K562 (cell line): ENCODE data around the gene TMEM25. TPM values are rescaled to one million over a fixed set of nuclear protein-coding genes. Genes with fewer than 3 reads are reported as not detected.

Source experiments
- ARNT ChIP-seq, 2 experiments: fragments of 450-650 bp; IDR thresholded peaks; 2 replicates each; pipeline ENCODE4 v1.6.1; 2016; ENCODE audit warnings: mild to moderate bottlenecking in 1 of 2
- BDP1 ChIP-seq: IDR thresholded peaks from 3 replicates; pipeline ENCODE4 v1.6.1; 2011; ENCODE audit not compliant: insufficient read length, insufficient read depth
- CBFA2T3 ChIP-seq: fragments of 450-650 bp; IDR thresholded peaks from 2 replicates; pipeline ENCODE4 v1.6.1; 2017
- CSDE1 ChIP-seq, 2 experiments: fragments of 450-650 bp; IDR thresholded peaks; 2 replicates each; pipeline ENCODE4 v1.6.1; 2016; ENCODE audit warnings: mild to moderate bottlenecking in 1 of 2
- CUX1 ChIP-seq: fragments of 200-800 bp; sonication (Bioruptor generic); IDR thresholded peaks from 2 replicates; pipeline ENCODE4 v1.6.1; 2016; ENCODE audit warnings: missing genetic modification characterization, missing compliant biosample characterization
- CXXC5 ChIP-seq: fragments of 250-450 bp; sonication (Bioruptor Pico); IDR thresholded peaks from 2 replicates; pipeline ENCODE4 v1.8.0; 2022; ENCODE audit warnings: inconsistent platforms, mild to moderate bottlenecking, moderate library complexity
- EWSR1 ChIP-seq: fragments of 450-650 bp; IDR thresholded peaks from 2 replicates; pipeline ENCODE4 v1.6.1; 2018; ENCODE audit warnings: borderline replicate concordance, mild to moderate bottlenecking, low read depth, moderate library complexity; ENCODE audit not compliant: partially characterized antibody
- IRF9 ChIP-seq: fragments of 450-650 bp; IDR thresholded peaks from 2 replicates; pipeline ENCODE4 v1.6.1; 2016; ENCODE audit warnings: missing biosample characterization, missing genetic modification characterization
- LEF1 ChIP-seq: fragments of 450-650 bp; IDR thresholded peaks from 2 replicates; pipeline ENCODE4 v1.6.1; 2016; ENCODE audit warnings: mild to moderate bottlenecking
- MEF2A ChIP-seq: IDR thresholded peaks from 2 replicates; pipeline ENCODE4 v1.6.1; 2011; ENCODE audit warnings: low read depth, mild to moderate bottlenecking, low read length, moderate library complexity; ENCODE audit not compliant: control insufficient read depth
- MEIS2 ChIP-seq: fragments of 450-650 bp; IDR thresholded peaks from 2 replicates; pipeline ENCODE4 v1.6.1; 2014; ENCODE audit warnings: mild to moderate bottlenecking; ENCODE audit not compliant: partially characterized antibody
- MITF ChIP-seq: IDR thresholded peaks from 2 replicates; pipeline ENCODE4 v1.6.1; 2014; ENCODE audit warnings: antibody characterized with exemption
- MTA3 ChIP-seq: fragments of 450-650 bp; formaldehyde crosslinking; IDR thresholded peaks from 2 replicates; pipeline ENCODE4 v1.6.1; 2017; ENCODE audit warnings: mild to moderate bottlenecking, borderline replicate concordance
- POLR2H ChIP-seq: IDR thresholded peaks from 2 replicates; pipeline ENCODE4 v1.6.1; 2016; ENCODE audit warnings: missing genetic modification characterization, low read depth, mild to moderate bottlenecking, control low read depth, missing compliant biosample characterization, moderate library complexity
- SMAD2 ChIP-seq: fragments of 150-350 bp; IDR thresholded peaks from 2 replicates; pipeline ENCODE4 v1.6.1; 2014; ENCODE audit warnings: low read depth, mild to moderate bottlenecking, low read length
- THRAP3 ChIP-seq: fragments of 450-650 bp; IDR thresholded peaks from 2 replicates; pipeline ENCODE4 v1.6.1; 2016; ENCODE audit warnings: mild to moderate bottlenecking, inconsistent platforms, borderline replicate concordance
- ZBTB49 ChIP-seq: sonication (generic); formaldehyde crosslinking; IDR thresholded peaks from 2 replicates; pipeline ENCODE4 v1.8.0; 2022; ENCODE audit warnings: missing genetic modification reagents, mild to moderate bottlenecking, borderline replicate concordance
- ZNF12 ChIP-seq: sonication (generic); formaldehyde crosslinking; IDR thresholded peaks from 2 replicates; pipeline ENCODE4 v1.4.0; 2020; ENCODE audit warnings: mild to moderate bottlenecking, missing genetic modification reagents
- ZNF696 ChIP-seq: fragments of 250-450 bp; sonication (Bioruptor Pico); conservative IDR thresholded peaks from 2 replicates; pipeline ENCODE4 v1.4.0; 2020; ENCODE audit warnings: mild to moderate bottlenecking, moderate library complexity
- polyA plus RNA-seq, 8 experiments: library from polyadenylated mRNA; depleted of rRNA in 4 of 8; stranded (reverse) in 5 of 8; unstranded in 3 of 8; fragments of >200 nt; fragmentation: Nextera tagmentation in 2 of 8; fragmentation: Illumina TruSeq in 1 of 8; extraction: Ambion mirVana in 2 of 8; extraction: Trizol in 1 of 8; gene quantifications; 2 replicates each; pipeline versions ENCODE4 v1.2.1 to v1.2.3, GENCODE V29; 2011 to 2014; ENCODE audit warnings: inconsistent platforms in 1 of 8, missing spikeins in 1 of 8
- total RNA-seq, 7 experiments: library from RNA; depleted of rRNA in 6 of 7; stranded (reverse); fragments of >200 nt in 6 of 7; fragmentation: Illumina TruSeq in 2 of 7; extraction: Trizol in 2 of 7; gene quantifications; 2 replicates each; pipeline versions ENCODE4 v1.2.1 to v1.2.3, GENCODE V29; 2011 to 2021; ENCODE audit warnings: low replicate concordance in 1 of 7

TMEM25 gene
- total and polyA plus RNA-seq, 9 of the 15 experiments (the other 6 are each of a cell fraction or from before 2014, with no cell fraction given): 0.34 to 3.8 (median 2.0) TPM

GRCh38 chr11:118572981-118573550, 42.1 kb downstream of the TMEM25 start (continued):
- 0 out of 2 replicates have a peak, but pooled peaks have one; percentile 25 for TF ChIP-seq MITF
- no peak for TF ChIP-seq ZNF696 (CRISPR knock-in tag)
- TF ChIP-seq CSDE1 (IDR thresholded peaks at IDR 0.05): 0 out of 4 replicates have a peak, but pooled peaks of 1 of the 2 experiments have one; percentile 33
- TF ChIP-seq IRF9: peak; percentile 37; the same call in 1 of the 2 replicates
- peak; percentile 37; the same call in 1 of the 2 replicates for TF ChIP-seq CUX1 (CRISPR knock-in tag)
- TF ChIP-seq THRAP3: peak; percentile 52; the same call in 1 of the 2 replicates
- peak; percentile 15; the same call in 1 of the 2 replicates for TF ChIP-seq LEF1
- peak; percentile 89 for TF ChIP-seq MEIS2
- no peak for TF ChIP-seq ZNF12 (CRISPR knock-in tag)
- TF ChIP-seq POLR2H (tag): no peak; the same call in 1 of the 2 replicates
- no peak for TF ChIP-seq BDP1
- no peak for TF ChIP-seq MEF2A
- TF ChIP-seq CXXC5 (CRISPR knock-in tag): peak; percentile 39
- TF ChIP-seq ZBTB49 (CRISPR knock-in tag): 0 out of 2 replicates have a peak, but pooled peaks have one; percentile 27
- TF ChIP-seq CBFA2T3: peak; percentile 95
- TF ChIP-seq SMAD2: no peak
- TF ChIP-seq EWSR1: no peak
- TF ChIP-seq ARNT (IDR thresholded peaks at IDR 0.05): peak in 1 of 2 experiments; percentile 93; a peak in 2 of 4 replicates
- 0 out of 2 replicates have a peak, but pooled peaks have one; percentile 36 for TF ChIP-seq MTA3
